Dermis microvascular lymphatic vessel endothelial cell (primary cell): Measurements from ENCODE around the gene IL6. TPM values are rescaled to one million over a fixed set of nuclear protein-coding genes. Genes with fewer than 3 reads are reported as not detected.
A peak's percentile ranks its signal among the peaks of the same experiment; 100 is the strongest.

Experiments used
- DNase-seq, 2 donors: peaks; one replicate each; pipeline versions ENCODE4 v3.0.0 to v3.0.0-alpha.2; 2010; ENCODE audit warnings: low read depth in 2 of 2
- total RNA-seq: library from RNA; depleted of rRNA; stranded (reverse); fragments of >200 nt; gene quantifications from 2 replicates; pipeline ENCODE4 v1.2.1, GENCODE V29; 2014

IL6 gene
- total RNA-seq, 1 donor from 2014 or later, result 0.39 TPM

GRCh38 chr7:22726345-22726906 is 574 bp upstream of the IL6 start:
- DNase-seq, result peak in 1 of 2 donors; percentile 78

- no peak for DNase-seq
Measured at GRCh38 chr7:22727714-22728035, 675 bp downstream of the IL6 start.

- DNase-seq, result peak; percentile 61 to 76
Measured at GRCh38 chr7:22728401-22729029, 1.5 kb downstream of the IL6 start.

GRCh38 chr7:22729180-22729825 is 2.3 kb downstream of the IL6 start:
- no peak for DNase-seq

- DNase-seq, result no peak
Measured at GRCh38 chr7:22730066-22730710, 3.2 kb downstream of the IL6 start.

- peak in 1 of 2 donors; percentile 12 for DNase-seq
Measured at GRCh38 chr7:22730921-22731654, 4.1 kb downstream of the IL6 start.

GRCh38 chr7:22731766-22732165 is 4.8 kb downstream of the IL6 start:
- DNase-seq, result no peak

GRCh38 chr7:22732556-22733126 is 5.6 kb downstream of the IL6 start:
- DNase-seq, result peak; percentile 54 to 55

- DNase-seq, result no peak
Measured at GRCh38 chr7:22733761-22734160, 6.8 kb downstream of the IL6 start.

GRCh38 chr7:22743014-22743413 is 16.0 kb downstream of the IL6 start:
- DNase-seq, result no peak

GRCh38 chr7:22751341-22751740 is 24.3 kb downstream of the IL6 start:
- no peak for DNase-seq

- DNase-seq, result no peak
Measured at GRCh38 chr7:22757338-22757994, 30.5 kb downstream of the IL6 start.

- DNase-seq, result no peak
Measured at GRCh38 chr7:22758576-22758975, 31.6 kb downstream of the IL6 start.

GRCh38 chr7:22759721-22760120 is 32.7 kb downstream of the IL6 start:
- DNase-seq, result no peak

GRCh38 chr7:22762866-22763265 is 35.9 kb downstream of the IL6 start:
- no peak for DNase-seq

- DNase-seq, result no peak
Measured at GRCh38 chr7:22765609-22766008, 38.6 kb downstream of the IL6 start.

- DNase-seq, result no peak
Measured at GRCh38 chr7:22771194-22771871, 44.3 kb downstream of the IL6 start.

GRCh38 chr7:22771872-22772228 is 44.9 kb downstream of the IL6 start:
- DNase-seq, result no peak

GRCh38 chr7:22772885-22773284 is 45.9 kb downstream of the IL6 start:
- no peak for DNase-seq

- no peak for DNase-seq
Measured at GRCh38 chr7:22776964-22777363, 50.0 kb downstream of the IL6 start.
